Spinal cord (tissue), 10 donors: Measurements from ENCODE around the gene TAB2. TPM values are rescaled to one million over a fixed set of nuclear protein-coding genes. Genes with fewer than 3 reads are reported as not detected.

Source experiments
- DNase-seq, 6 donors: peaks; one replicate each; pipeline versions ENCODE4 v3.0.0 to v3.0.0-alpha.2; 2013 to 2015; ENCODE audit warnings: low spot score in 6 of 6, low read depth in 4 of 6
- H3K27ac ChIP-seq: one replicate; pipeline ENCODE4 v1.5.1; 2013; ENCODE audit warnings: low read depth, low read length, control low read depth
- H3K27me3 ChIP-seq: one replicate; pipeline ENCODE4 v1.6.1; 2013; ENCODE audit warnings: low read length; ENCODE audit not compliant: control insufficient read depth, insufficient read depth
- H3K36me3 ChIP-seq: one replicate; pipeline ENCODE4 v1.6.1; 2013; ENCODE audit warnings: low read length; ENCODE audit not compliant: control insufficient read depth, insufficient read depth
- H3K4me1 ChIP-seq: one replicate; pipeline ENCODE4 v1.6.1; 2013; ENCODE audit warnings: low read length; ENCODE audit not compliant: control insufficient read depth, insufficient read depth
- H3K4me3 ChIP-seq: one replicate; pipeline ENCODE4 v1.5.1; 2013; ENCODE audit warnings: low read depth, low read length, control low read depth
- H3K9me3 ChIP-seq: one replicate; pipeline ENCODE4 v1.6.1; 2013; ENCODE audit warnings: low read length; ENCODE audit not compliant: control insufficient read depth, insufficient read depth
- WGBS: methylation state at CpG from one replicate; pipeline ENCODE4 v1.1.5; 2013; ENCODE audit warnings: missing lambda C conversion rate; ENCODE audit not compliant: insufficient coverage; 5-methylcytosine and 5-hydroxymethylcytosine counted together
- polyA plus RNA-seq, 2 donors: library from polyadenylated mRNA; unstranded; fragments of 120-200 nt; gene quantifications; one replicate each; pipeline ENCODE4 v1.2.1, GENCODE V29; 2013; ENCODE audit not compliant: insufficient read length in 2 of 2
- total RNA-seq, 2 donors: library from RNA; depleted of rRNA in 1 of 2; stranded (reverse); fragments of 120-200 nt in 1 of 2; fragments of >200 nt in 1 of 2; gene quantifications; one replicate each; pipeline versions ENCODE4 v1.2.3 to v1.2.4, GENCODE V29; 2013 to 2014
- donor health status: healthy.

The TAB2 gene
- total and polyA plus RNA-seq, 4 donors = 57.6 to 69.7 (median 61.5) TPM

DNA sequence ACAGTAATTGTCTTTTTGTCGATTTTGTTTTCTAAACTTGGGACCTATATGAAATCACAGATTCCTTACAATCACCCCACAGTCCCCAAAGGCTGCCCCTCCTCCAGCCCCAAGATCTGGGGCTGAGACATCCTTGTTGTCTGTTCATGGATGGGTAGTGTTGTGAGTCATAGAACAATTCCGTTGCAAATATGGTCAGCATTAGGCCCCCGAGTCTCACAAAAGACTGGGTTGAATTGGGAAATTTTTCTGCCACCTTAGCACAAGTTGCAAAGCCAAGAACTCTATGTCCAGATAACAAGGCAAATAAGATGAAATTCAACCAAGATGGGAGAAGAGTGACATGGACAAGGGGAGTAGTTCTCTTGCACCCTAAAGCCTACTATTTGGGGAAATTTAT lies 10.5 kb upstream of the TAB2 start:
- 40% methylated on average over 1 of the region's 3 CpGs for WGBS

GRCh38 chr6:149311293-149311692 lies 6.2 kb upstream of the TAB2 start:
- no peaks in the 10 kb centered on the region for H3K9me3 ChIP-seq
- no peak for DNase-seq
- no peaks in the 10 kb centered on the region for H3K27me3 ChIP-seq
- H3K4me3 ChIP-seq = no peak overlapping the region
- no peak overlapping the region for H3K27ac ChIP-seq
- 81% methylated on average over 1 of the region's 4 CpGs for WGBS
- no peaks in the 10 kb centered on the region for H3K36me3 ChIP-seq
- H3K4me1 ChIP-seq = no peaks in the 10 kb centered on the region

More for the DNA sequence above, 10.5 kb upstream of the TAB2 start:
- H3K9me3 ChIP-seq = no peaks in the 10 kb centered on the region
- DNase-seq = no peak
- H3K27ac ChIP-seq = no peak overlapping the region
- H3K36me3 ChIP-seq = no peaks in the 10 kb centered on the region
- no peak overlapping the region for H3K4me3 ChIP-seq
- no peaks in the 10 kb centered on the region for H3K4me1 ChIP-seq
- H3K27me3 ChIP-seq = no peaks in the 10 kb centered on the region

DNA sequence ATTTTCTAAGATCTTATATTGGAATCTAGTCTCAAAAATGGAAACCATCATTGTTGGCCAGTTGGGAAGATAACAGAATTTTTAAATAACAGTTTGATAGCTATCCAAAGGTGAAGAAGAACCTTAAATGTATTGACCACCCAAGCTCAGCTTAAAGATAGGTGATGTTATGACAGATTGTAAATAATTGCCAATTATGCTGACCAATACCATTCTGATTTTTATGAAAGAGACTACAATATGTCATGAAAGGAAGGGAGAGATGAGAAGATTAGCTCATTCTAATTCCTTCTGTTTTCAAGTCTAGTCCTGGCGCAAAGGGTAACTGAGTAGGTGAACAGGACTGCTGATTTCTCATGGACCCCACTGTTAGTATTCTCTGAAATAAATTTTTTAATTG lies 5.7 kb upstream of the TAB2 start:
- no peak overlapping the region for H3K27ac ChIP-seq
- no peaks in the 10 kb centered on the region for H3K36me3 ChIP-seq
- H3K27me3 ChIP-seq = no peaks in the 10 kb centered on the region
- no peaks in the 10 kb centered on the region for H3K4me1 ChIP-seq
- no CpG with 5 or more reads among the region's 1 CpG for WGBS
- no peak for DNase-seq
- H3K4me3 ChIP-seq = no peak overlapping the region
- no peaks in the 10 kb centered on the region for H3K9me3 ChIP-seq

DNA sequence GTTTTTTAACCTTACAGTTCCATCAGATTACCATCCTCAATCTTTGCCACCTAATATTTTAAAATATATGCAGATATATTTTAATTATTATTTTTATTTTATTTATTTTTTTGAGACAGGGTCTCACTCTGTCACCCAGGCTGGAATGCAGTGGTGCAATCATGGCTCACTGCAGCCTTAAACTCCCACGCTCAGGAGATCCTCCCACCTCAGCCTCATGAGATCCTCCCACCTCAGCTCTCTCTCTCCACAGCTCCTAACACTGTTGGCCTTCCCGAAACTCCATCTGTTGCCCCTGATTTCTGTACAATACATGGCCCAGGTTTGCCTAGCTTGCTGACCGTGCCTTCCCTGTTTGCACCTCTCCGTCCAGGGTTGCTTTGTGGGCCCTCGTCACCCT lies 4.4 kb upstream of the TAB2 start:
- H3K4me1 ChIP-seq = no peaks in the 10 kb centered on the region
- over 99% methylated on average over 5 of the region's 5 CpGs for WGBS
- no peaks in the 10 kb centered on the region for H3K36me3 ChIP-seq
- H3K27me3 ChIP-seq = no peaks in the 10 kb centered on the region
- H3K27ac ChIP-seq = no peak overlapping the region
- no peaks in the 10 kb centered on the region for H3K9me3 ChIP-seq
- no peak for DNase-seq
- no peak overlapping the region for H3K4me3 ChIP-seq

- no peak for DNase-seq
- H3K27me3 ChIP-seq = no peaks in the 10 kb centered on the region
- no peak overlapping the region for H3K27ac ChIP-seq
- H3K4me3 ChIP-seq = no peak overlapping the region
- WGBS = 100% methylated on average over 1 of the region's 1 CpG
- H3K36me3 ChIP-seq = no peaks in the 10 kb centered on the region
- no peaks in the 10 kb centered on the region for H3K4me1 ChIP-seq
- H3K9me3 ChIP-seq = no peaks in the 10 kb centered on the region
Observed at GRCh38 chr6:149313861-149314260, 3.7 kb upstream of the TAB2 start.

DNA sequence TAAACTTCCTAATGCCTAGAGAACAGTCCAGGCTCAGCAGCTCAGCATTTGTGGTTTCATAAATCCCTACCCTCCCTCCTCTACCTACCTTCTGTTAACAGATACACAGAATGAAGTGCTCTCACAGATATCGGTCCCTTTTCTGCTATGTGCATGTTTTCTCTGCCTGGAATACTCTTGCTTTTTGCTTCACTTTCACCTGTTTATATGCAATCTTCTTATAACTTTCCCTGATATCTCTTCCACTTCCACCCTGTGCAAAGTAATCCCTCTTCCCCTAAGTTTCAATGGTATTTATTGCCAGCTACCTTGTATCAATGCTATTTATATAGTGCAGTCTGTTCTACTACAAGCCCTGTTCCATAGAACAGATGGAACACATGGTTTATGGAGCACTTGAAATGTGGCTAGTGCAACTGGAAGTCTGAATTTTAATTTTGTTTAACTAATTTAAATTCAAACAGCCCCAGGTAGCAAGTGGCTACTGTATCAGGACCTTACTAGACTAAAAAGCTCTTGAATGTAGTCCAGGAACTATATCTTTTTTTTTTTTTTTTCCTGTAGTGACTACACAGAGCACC lies 3.1 kb upstream of the TAB2 start:
- H3K27ac ChIP-seq = no peak overlapping the region
- no peaks in the 10 kb centered on the region for H3K9me3 ChIP-seq
- no peaks in the 10 kb centered on the region for H3K36me3 ChIP-seq
- no peaks in the 10 kb centered on the region for H3K4me1 ChIP-seq
- H3K4me3 ChIP-seq = no peak overlapping the region
- H3K27me3 ChIP-seq = no peaks in the 10 kb centered on the region
- 82% methylated on average over 1 of the region's 1 CpG for WGBS
- peak in 2 of 6 donors; percentile 62 to 68 for DNase-seq

GRCh38 chr6:149316108-149316727 lies 1.3 kb upstream of the TAB2 start:
- Histone ChIP-seq H3K9me3 (no peaks in the 10 kb centered on the region), H3K27me3 (no peaks in the 10 kb centered on the region), H3K27ac (peak overlapping the region; percentile 96), H3K4me1 (peaks cover 4% of the 10 kb centered on the region), H3K36me3 (no peaks in the 10 kb centered on the region), H3K4me3 (peak overlapping the region; percentile 84)
- WGBS = 0% methylated on average over 1 of the region's 7 CpGs
- no peak for DNase-seq

- DNase-seq = peak in 5 of 6 donors; percentile 80 to 98 (median 89)
- Histone ChIP-seq H3K4me3 (peak overlapping the region; percentile 84), H3K4me1 (peaks cover 4% of the 10 kb centered on the region), H3K9me3 (no peaks in the 10 kb centered on the region), H3K36me3 (no peaks in the 10 kb centered on the region), H3K27me3 (no peaks in the 10 kb centered on the region), H3K27ac (peak overlapping the region; percentile 96)
- WGBS = under 1% methylated on average over 65 of the region's 96 CpGs
Observed at GRCh38 chr6:149316740-149317643, 520 bp upstream of the TAB2 start.

- Histone ChIP-seq H3K9me3 (no peaks in the 10 kb centered on the region), H3K4me1 (peaks cover 4% of the 10 kb centered on the region), H3K4me3 (peak overlapping the region; percentile 84), H3K27me3 (no peaks in the 10 kb centered on the region), H3K36me3 (no peaks in the 10 kb centered on the region), H3K27ac (peak overlapping the region; percentile 96)
- peak in 3 of 6 donors; percentile 26 to 53 (median 52) for DNase-seq
- 0% methylated on average over 9 of the region's 14 CpGs for WGBS
Observed at GRCh38 chr6:149318581-149319286, 1.2 kb downstream of the TAB2 start.
